ENCODE results near the gene MAML3.
"Not testable (repeated sequence)": the region's sequence is repeated elsewhere in the genome, so short reads cannot be mapped to it uniquely, and the experiment has no call there.

MAML3 gene

GRCh38 chr4:139956507-139957017, 197.4 kb downstream of the MAML3 start:
- DNase-seq, result no peak

- DNase-seq, result no peak
Measured at GRCh38 chr4:139955600-139955999, 198.4 kb downstream of the MAML3 start.

GRCh38 chr4:139954512-139954911, 199.5 kb downstream of the MAML3 start:
- no peak for DNase-seq

GRCh38 chr4:139951021-139951420, 203.0 kb downstream of the MAML3 start:
- DNase-seq, result no peak

- DNase-seq, result no peak
Measured at GRCh38 chr4:139950568-139950967, 203.4 kb downstream of the MAML3 start.

- not testable (repeated sequence) for DNase-seq
Measured at GRCh38 chr4:139944916-139945315, 209.1 kb downstream of the MAML3 start.

GRCh38 chr4:139943277-139943676, 210.7 kb downstream of the MAML3 start:
- no peak for DNase-seq

- no peak for DNase-seq
Measured at GRCh38 chr4:139942241-139942640, 211.7 kb downstream of the MAML3 start.

- DNase-seq, result no peak
Measured at GRCh38 chr4:139940600-139940999, 213.4 kb downstream of the MAML3 start.

- DNase-seq, result no peak
Measured at GRCh38 chr4:139938414-139938813, 215.6 kb downstream of the MAML3 start.

GRCh38 chr4:139935911-139936310, 218.1 kb downstream of the MAML3 start:
- no peak for DNase-seq

- no peak for DNase-seq
Measured at GRCh38 chr4:139934708-139935195, 219.2 kb downstream of the MAML3 start.

GRCh38 chr4:139934057-139934707, 219.8 kb downstream of the MAML3 start:
- no peak for DNase-seq

- no peak for DNase-seq
Measured at GRCh38 chr4:139933541-139933940, 220.4 kb downstream of the MAML3 start.

GRCh38 chr4:139933104-139933503, 220.9 kb downstream of the MAML3 start:
- DNase-seq, result no peak

- no peak for DNase-seq
Measured at GRCh38 chr4:139924782-139925181, 229.2 kb downstream of the MAML3 start.

- DNase-seq, result no peak
Measured at GRCh38 chr4:139922406-139923024, 231.5 kb downstream of the MAML3 start.

GRCh38 chr4:139921429-139922184, 232.4 kb downstream of the MAML3 start:
- no peak for DNase-seq

- DNase-seq, result no peak
Measured at GRCh38 chr4:139920486-139921002, 233.4 kb downstream of the MAML3 start.

GRCh38 chr4:139919521-139919920, 234.5 kb downstream of the MAML3 start:
- no peak for DNase-seq

GRCh38 chr4:139919004-139919403, 235.0 kb downstream of the MAML3 start:
- DNase-seq, result no peak

GRCh38 chr4:139918591-139918990, 235.4 kb downstream of the MAML3 start:
- DNase-seq, result no peak

GRCh38 chr4:139917896-139918295, 236.1 kb downstream of the MAML3 start:
- no peak for DNase-seq
